Right atrium auricular region (tissue), 2 donors: ENCODE measurements around the gene PLEKHS1. TPM values are rescaled to one million over a fixed set of nuclear protein-coding genes. Genes with fewer than 3 reads are reported as not detected.

Source experiments
- DNase-seq: peaks from one replicate; pipeline ENCODE4 v3.0.0-alpha.2; 2019; ENCODE audit warnings: low spot score
- H3K27ac ChIP-seq, 2 donors: fragments of 200-600 bp; sonication (generic); 1 replicate in 1 of 2; 2 replicates in 1 of 2; pipeline ENCODE4 v1.5.1; 2016 to 2019
- H3K27me3 ChIP-seq, 2 donors: fragments of 200-600 bp; sonication (generic); one replicate each; pipeline versions ENCODE4 v1.5.1 to v1.6.0; 2017 to 2019
- H3K36me3 ChIP-seq: fragments of 200-600 bp; sonication (generic); one replicate; pipeline ENCODE4 v1.5.1; 2016
- H3K4me1 ChIP-seq, 2 donors: fragments of 200-600 bp; sonication (generic); one replicate each; pipeline versions ENCODE4 v1.5.1 to v1.6.0; 2017 to 2019
- H3K4me3 ChIP-seq, 2 donors: fragments of 200-600 bp; sonication (generic); 1 replicate in 1 of 2; 2 replicates in 1 of 2; pipeline ENCODE4 v1.5.1; 2017 to 2019; ENCODE audit warnings: mild to moderate bottlenecking in 1 of 2, moderate library complexity in 1 of 2
- H3K9me3 ChIP-seq, 2 donors: fragments of 200-600 bp; sonication (generic); one replicate each; pipeline ENCODE4 v1.5.1; 2019
- CTCF ChIP-seq, 2 donors: fragments of 200-600 bp; sonication (generic); IDR thresholded peaks; one replicate each; pipeline ENCODE4 v1.5.1; 2019; ENCODE audit warnings: antibody characterized with exemption in 2 of 2
- total RNA-seq, 2 donors: library from RNA; depleted of rRNA; stranded (reverse); fragments of >200 nt; gene quantifications; one replicate each; pipeline ENCODE4 v1.1.0, GENCODE V29; 2016

Gene PLEKHS1
- total RNA-seq, 2 donors from 2014 or later: not detected

GRCh38 chr10:113716109-113716910, 35.2 kb upstream of the PLEKHS1 start:
- H3K9me3 ChIP-seq: no peaks in the 10 kb centered on the region
- H3K4me3 ChIP-seq: no peak overlapping the region
- no peak overlapping the region for H3K27ac ChIP-seq
- no peaks in the 10 kb centered on the region for H3K27me3 ChIP-seq
- H3K36me3 ChIP-seq: peaks cover 20% of the 10 kb centered on the region
- no peak for TF ChIP-seq CTCF (IDR thresholded peaks at IDR 0.05)
- DNase-seq: no peak
- H3K4me1 ChIP-seq: peaks cover 0 to 6% of the 10 kb centered on the region in 2 donors

GRCh38 chr10:113718969-113719822, 32.3 kb upstream of the PLEKHS1 start:
- no peaks in the 10 kb centered on the region for H3K4me1 ChIP-seq
- no peak for TF ChIP-seq CTCF (IDR thresholded peaks at IDR 0.05)
- no peaks in the 10 kb centered on the region for H3K27me3 ChIP-seq
- DNase-seq: no peak
- H3K9me3 ChIP-seq: no peaks in the 10 kb centered on the region
- no peak overlapping the region for H3K27ac ChIP-seq
- no peak overlapping the region for H3K4me3 ChIP-seq
- H3K36me3 ChIP-seq: peaks cover 49% of the 10 kb centered on the region

- no peaks in the 10 kb centered on the region for H3K27me3 ChIP-seq
- DNase-seq: no peak
- TF ChIP-seq CTCF (IDR thresholded peaks at IDR 0.05): no peak
- peaks cover 59% of the 10 kb centered on the region for H3K36me3 ChIP-seq
- H3K4me1 ChIP-seq: no peaks in the 10 kb centered on the region
- H3K27ac ChIP-seq: no peak overlapping the region
- no peak overlapping the region for H3K4me3 ChIP-seq
- H3K9me3 ChIP-seq: no peaks in the 10 kb centered on the region
Observed at GRCh38 chr10:113720386-113720785, 31.1 kb upstream of the PLEKHS1 start.

GRCh38 chr10:113732160-113732881, 19.2 kb upstream of the PLEKHS1 start:
- H3K36me3 ChIP-seq: peaks cover 31% of the 10 kb centered on the region
- no peak overlapping the region for H3K27ac ChIP-seq
- TF ChIP-seq CTCF (IDR thresholded peaks at IDR 0.05): no peak
- H3K4me3 ChIP-seq: no peak overlapping the region
- no peaks in the 10 kb centered on the region for H3K4me1 ChIP-seq
- DNase-seq: no peak
- H3K27me3 ChIP-seq: no peaks in the 10 kb centered on the region
- H3K9me3 ChIP-seq: no peaks in the 10 kb centered on the region

GRCh38 chr10:113732966-113733365, 18.5 kb upstream of the PLEKHS1 start:
- Histone ChIP-seq H3K27ac (no peak overlapping the region), H3K36me3 (peaks cover 30% of the 10 kb centered on the region), H3K9me3 (no peaks in the 10 kb centered on the region), H3K4me3 (no peak overlapping the region), H3K27me3 (no peaks in the 10 kb centered on the region), H3K4me1 (no peaks in the 10 kb centered on the region)
- no peak for DNase-seq
- TF ChIP-seq CTCF (IDR thresholded peaks at IDR 0.05): no peak
